Measurements from ENCODE around the gene HELLS. TPM values are rescaled to one million over a fixed set of nuclear protein-coding genes. Genes with fewer than 3 reads are reported as not detected.
"Not testable (repeated sequence)": the region's sequence is repeated elsewhere in the genome, so short reads cannot be mapped to it uniquely, and the experiment has no call there.

The HELLS gene
- total RNA-seq, 1 donor from 2014 or later = 224 TPM

- no peaks in the 10 kb centered on the region for H3K4me1 Mint-ChIP-seq (ENCODE audit: low read depth)
- no peak for DNase-seq (ENCODE audit: low spot score)
- H3K27me3 Mint-ChIP-seq (ENCODE audit: insufficient read depth) = no peaks in the 10 kb centered on the region
- no peaks in the 10 kb centered on the region for H3K36me3 Mint-ChIP-seq (ENCODE audit: low read depth)
- H3K9me3 Mint-ChIP-seq = no peaks in the 10 kb centered on the region
- H3K4me3 Mint-ChIP-seq = no peak overlapping the region
- intact Hi-C loops (cut with micrococcal nuclease) = no loop called here
- H3K27ac Mint-ChIP-seq = no peak overlapping the region
These were observed 77.1 kb downstream of the HELLS start for GRCh38 chr10:94622666-94623205.

- intact Hi-C loops (cut with micrococcal nuclease) = no loop called here
- Mint-ChIP-seq H3K9me3 (no peaks in the 10 kb centered on the region), H3K4me3 (no peak overlapping the region), H3K36me3 (ENCODE audit: low read depth) (no peaks in the 10 kb centered on the region), H3K27ac (no peak overlapping the region), H3K4me1 (ENCODE audit: low read depth) (no peaks in the 10 kb centered on the region), H3K27me3 (ENCODE audit: insufficient read depth) (no peaks in the 10 kb centered on the region)
- no peak for DNase-seq (ENCODE audit: low spot score)
These were observed 78.0 kb downstream of the HELLS start for GRCh38 chr10:94623572-94623971.

- intact Hi-C loops (cut with micrococcal nuclease) = no loop called here
- no peaks in the 10 kb centered on the region for H3K36me3 Mint-ChIP-seq (ENCODE audit: low read depth)
- DNase-seq (ENCODE audit: low spot score) = no peak
- H3K27ac Mint-ChIP-seq = no peak overlapping the region
- H3K9me3 Mint-ChIP-seq = no peaks in the 10 kb centered on the region
- no peaks in the 10 kb centered on the region for H3K27me3 Mint-ChIP-seq (ENCODE audit: insufficient read depth)
- H3K4me3 Mint-ChIP-seq = no peak overlapping the region
- no peaks in the 10 kb centered on the region for H3K4me1 Mint-ChIP-seq (ENCODE audit: low read depth)
These were observed 80.9 kb downstream of the HELLS start for GRCh38 chr10:94626476-94626875.

GRCh38 chr10:94627511-94627910, 81.9 kb downstream of the HELLS start:
- no peak overlapping the region for H3K27ac Mint-ChIP-seq
- no peaks in the 10 kb centered on the region for H3K36me3 Mint-ChIP-seq (ENCODE audit: low read depth)
- H3K9me3 Mint-ChIP-seq = no peaks in the 10 kb centered on the region
- no peaks in the 10 kb centered on the region for H3K27me3 Mint-ChIP-seq (ENCODE audit: insufficient read depth)
- DNase-seq (ENCODE audit: low spot score) = no peak
- H3K4me3 Mint-ChIP-seq = no peak overlapping the region
- intact Hi-C loops (cut with micrococcal nuclease) = no loop called here
- no peaks in the 10 kb centered on the region for H3K4me1 Mint-ChIP-seq (ENCODE audit: low read depth)

GRCh38 chr10:94630017-94630688, 84.6 kb downstream of the HELLS start:
- H3K27me3 Mint-ChIP-seq (ENCODE audit: insufficient read depth) = no peaks in the 10 kb centered on the region
- peaks cover 3% of the 10 kb centered on the region for H3K9me3 Mint-ChIP-seq
- H3K4me1 Mint-ChIP-seq (ENCODE audit: low read depth) = no peaks in the 10 kb centered on the region
- H3K36me3 Mint-ChIP-seq (ENCODE audit: low read depth) = no peaks in the 10 kb centered on the region
- intact Hi-C loops (cut with micrococcal nuclease) = loop anchor here (1.0 kb wide), 2 partner anchors 613 to 733 kb away; no protein-coding TSS in a partner anchor
- no peak overlapping the region for H3K4me3 Mint-ChIP-seq
- no peak overlapping the region for H3K27ac Mint-ChIP-seq
- DNase-seq (ENCODE audit: low spot score) = no peak

DNA sequence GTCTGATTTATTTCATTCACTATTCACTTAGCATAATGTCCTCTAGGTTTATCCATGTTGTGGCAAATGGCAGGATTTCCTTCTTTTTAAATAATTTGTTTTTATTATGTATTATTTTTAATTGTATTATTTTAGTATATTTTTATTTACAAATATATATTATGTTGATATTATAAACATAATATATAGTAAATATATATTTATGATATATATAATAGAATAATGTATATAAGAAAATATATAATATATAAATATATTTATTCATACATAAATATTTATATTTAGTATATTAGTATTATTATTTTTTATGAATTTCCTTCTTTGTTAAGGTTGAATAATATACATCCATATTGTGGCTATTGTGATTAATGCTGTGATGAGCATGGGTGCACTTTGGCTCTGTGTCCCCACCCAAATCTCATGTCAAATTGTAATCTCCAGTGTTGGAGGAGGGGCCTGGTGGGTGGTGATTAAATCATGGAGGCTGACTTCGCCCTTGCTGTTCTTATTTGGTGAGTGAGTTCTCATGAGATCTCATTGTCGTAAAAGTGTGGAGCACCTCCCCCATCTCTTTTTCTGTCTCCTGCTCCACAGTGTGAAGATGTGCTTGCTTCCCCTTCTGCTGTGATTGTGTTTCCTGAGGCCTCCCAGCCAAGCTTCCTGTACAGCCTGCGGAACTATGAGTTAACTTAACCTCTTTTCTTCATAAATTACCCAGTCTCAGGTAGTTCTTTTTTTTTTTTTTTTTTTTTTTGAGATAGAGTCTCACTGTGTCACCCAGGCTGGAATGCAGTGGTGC, 85.7 kb downstream of the HELLS start:
- H3K27me3 Mint-ChIP-seq (ENCODE audit: insufficient read depth) = no peaks in the 10 kb centered on the region
- H3K4me3 Mint-ChIP-seq = no peak overlapping the region
- intact Hi-C loops (cut with micrococcal nuclease) = no loop called here
- no peak for DNase-seq (ENCODE audit: low spot score)
- H3K9me3 Mint-ChIP-seq = peaks cover 9% of the 10 kb centered on the region
- H3K27ac Mint-ChIP-seq = no peak overlapping the region
- H3K36me3 Mint-ChIP-seq (ENCODE audit: low read depth) = no peaks in the 10 kb centered on the region
- no peaks in the 10 kb centered on the region for H3K4me1 Mint-ChIP-seq (ENCODE audit: low read depth)

DNA sequence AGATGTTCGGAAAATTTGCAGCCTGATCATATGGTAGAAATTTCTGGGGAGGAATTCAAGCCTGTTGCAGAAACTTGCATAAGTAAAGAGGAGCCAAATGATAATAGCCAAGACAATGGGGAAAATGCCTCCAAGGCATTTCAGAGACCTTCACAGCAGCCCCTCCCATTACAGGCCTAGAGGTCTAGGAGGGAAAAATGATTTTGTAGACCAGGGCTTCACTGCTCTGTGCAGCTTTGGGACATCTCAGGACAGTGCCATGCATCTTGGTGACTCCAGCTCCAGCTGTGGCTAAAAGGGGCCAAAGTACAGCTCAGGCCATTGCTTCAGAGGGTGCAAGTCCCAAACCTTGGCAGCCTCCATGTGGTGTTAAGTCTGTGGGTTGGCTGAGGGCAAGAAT, 87.4 kb downstream of the HELLS start:
- intact Hi-C loops (cut with micrococcal nuclease) = no loop called here
- Mint-ChIP-seq H3K9me3 (peaks cover 21% of the 10 kb centered on the region), H3K27ac (no peak overlapping the region)

GRCh38 chr10:94638097-94638496, 92.5 kb downstream of the HELLS start:
- not testable (repeated sequence) for H3K4me3 Mint-ChIP-seq

More for the DNA sequence above, 87.4 kb downstream of the HELLS start:
- Mint-ChIP-seq H3K4me3 (no peak overlapping the region), H3K4me1 (ENCODE audit: low read depth) (no peaks in the 10 kb centered on the region), H3K36me3 (ENCODE audit: low read depth) (no peaks in the 10 kb centered on the region), H3K27me3 (ENCODE audit: insufficient read depth) (no peaks in the 10 kb centered on the region)
- no peak for DNase-seq (ENCODE audit: low spot score)

DNA sequence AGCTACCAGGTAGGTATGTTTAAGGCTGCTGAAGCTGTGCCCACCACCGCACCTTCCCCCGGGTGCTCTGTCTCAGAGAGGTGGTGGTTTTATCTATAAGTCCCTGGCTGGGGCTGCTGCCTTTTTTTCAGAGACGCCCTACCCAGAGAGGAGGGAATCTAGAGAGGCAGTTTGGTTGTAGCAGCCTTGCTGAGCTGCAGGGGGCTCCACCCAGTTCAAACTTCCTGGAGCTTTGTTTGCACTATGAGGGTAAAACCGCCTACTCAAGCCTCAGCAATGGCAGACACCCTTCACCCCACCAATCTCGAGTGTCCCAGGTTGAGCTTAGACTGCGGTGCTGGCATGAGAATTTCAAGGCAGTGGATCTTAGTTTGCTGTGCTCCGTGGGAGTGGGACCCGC, 94.3 kb downstream of the HELLS start:
- Mint-ChIP-seq H3K27ac (no peak overlapping the region), H3K36me3 (ENCODE audit: low read depth) (peaks cover 2% of the 10 kb centered on the region), H3K9me3 (peaks cover 32% of the 10 kb centered on the region), H3K27me3 (ENCODE audit: insufficient read depth) (no peaks in the 10 kb centered on the region), H3K4me3 (no peak overlapping the region), H3K4me1 (ENCODE audit: low read depth) (no peaks in the 10 kb centered on the region)
- DNase-seq (ENCODE audit: low spot score) = no peak
- intact Hi-C loops (cut with micrococcal nuclease) = no loop called here

More at GRCh38 chr10:94638097-94638496, 92.5 kb downstream of the HELLS start:
- DNase-seq (ENCODE audit: low spot score); H3K36me3 Mint-ChIP-seq (ENCODE audit: low read depth); H3K27ac Mint-ChIP-seq; H3K27me3 Mint-ChIP-seq (ENCODE audit: insufficient read depth); H3K4me1 Mint-ChIP-seq (ENCODE audit: low read depth); intact Hi-C loops (cut with micrococcal nuclease): not testable (repeated sequence)
- peaks cover 33% of the 10 kb centered on the region for H3K9me3 Mint-ChIP-seq

DNA sequence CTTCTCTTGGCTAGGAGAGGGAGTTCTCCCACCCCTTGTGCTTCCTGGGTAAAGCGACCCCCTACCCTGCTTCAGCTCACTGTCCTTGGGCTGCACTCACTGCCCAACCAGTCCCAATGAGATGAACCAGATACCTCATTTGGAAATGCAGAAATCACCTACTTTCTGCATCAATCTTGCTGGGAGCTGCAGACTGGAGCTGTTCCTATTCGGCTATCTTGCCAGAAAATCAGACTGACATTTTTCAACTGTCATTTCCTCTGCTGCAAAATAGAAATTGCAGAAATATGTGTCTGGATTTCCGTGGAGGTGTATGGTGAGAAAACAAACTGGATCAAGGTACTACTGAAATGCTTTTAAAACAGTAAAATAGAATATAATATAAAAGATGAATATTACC, 95.0 kb downstream of the HELLS start:
- intact Hi-C loops (cut with micrococcal nuclease) = no loop called here
- H3K4me3 Mint-ChIP-seq = no peak overlapping the region
- no peaks in the 10 kb centered on the region for H3K27me3 Mint-ChIP-seq (ENCODE audit: insufficient read depth)
- peaks cover 28% of the 10 kb centered on the region for H3K9me3 Mint-ChIP-seq
- no peaks in the 10 kb centered on the region for H3K4me1 Mint-ChIP-seq (ENCODE audit: low read depth)
- no peak for DNase-seq (ENCODE audit: low spot score)
- peaks cover 2% of the 10 kb centered on the region for H3K36me3 Mint-ChIP-seq (ENCODE audit: low read depth)
- H3K27ac Mint-ChIP-seq = no peak overlapping the region

- Mint-ChIP-seq H3K27ac (no peak overlapping the region), H3K4me1 (ENCODE audit: low read depth) (no peaks in the 10 kb centered on the region), H3K27me3 (ENCODE audit: insufficient read depth) (no peaks in the 10 kb centered on the region), H3K9me3 (peaks cover 22% of the 10 kb centered on the region), H3K36me3 (ENCODE audit: low read depth) (peaks cover 2% of the 10 kb centered on the region), H3K4me3 (no peak overlapping the region)
- DNase-seq (ENCODE audit: low spot score) = no peak
- intact Hi-C loops (cut with micrococcal nuclease) = no loop called here
These were observed 95.9 kb downstream of the HELLS start for GRCh38 chr10:94641480-94641879.

DNA sequence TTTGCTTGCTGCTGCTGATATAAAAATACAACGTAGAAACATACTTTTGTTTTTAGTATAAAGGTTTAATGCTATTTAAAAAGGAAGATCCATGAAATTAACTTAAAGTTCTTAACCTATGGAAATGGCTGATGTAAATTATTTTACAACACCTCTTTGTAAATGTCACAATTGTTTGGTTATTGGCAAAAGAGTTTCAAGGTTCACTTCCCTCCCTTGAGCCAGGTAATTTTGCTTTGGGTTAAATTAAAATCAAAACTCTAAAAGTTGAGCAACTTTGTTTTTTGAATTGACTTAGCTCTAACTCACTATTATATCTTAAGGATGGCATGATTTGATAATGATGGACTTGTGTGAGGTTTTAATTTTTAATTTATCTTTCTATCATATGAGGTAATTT, 98.8 kb downstream of the HELLS start:
- intact Hi-C loops (cut with micrococcal nuclease) = no loop called here
- H3K36me3 Mint-ChIP-seq (ENCODE audit: low read depth) = no peaks in the 10 kb centered on the region
- no peak overlapping the region for H3K27ac Mint-ChIP-seq
- DNase-seq (ENCODE audit: low spot score) = no peak
- no peak overlapping the region for H3K4me3 Mint-ChIP-seq
- H3K27me3 Mint-ChIP-seq (ENCODE audit: insufficient read depth) = no peaks in the 10 kb centered on the region
- no peaks in the 10 kb centered on the region for H3K4me1 Mint-ChIP-seq (ENCODE audit: low read depth)
- peaks cover 2% of the 10 kb centered on the region for H3K9me3 Mint-ChIP-seq

GRCh38 chr10:94645285-94645684, 99.7 kb downstream of the HELLS start:
- H3K36me3 Mint-ChIP-seq (ENCODE audit: low read depth) = no peaks in the 10 kb centered on the region
- intact Hi-C loops (cut with micrococcal nuclease) = no loop called here
- no peaks in the 10 kb centered on the region for H3K9me3 Mint-ChIP-seq
- no peaks in the 10 kb centered on the region for H3K27me3 Mint-ChIP-seq (ENCODE audit: insufficient read depth)
- DNase-seq (ENCODE audit: low spot score) = no peak
- H3K27ac Mint-ChIP-seq = no peak overlapping the region
- H3K4me3 Mint-ChIP-seq = no peak overlapping the region
- H3K4me1 Mint-ChIP-seq (ENCODE audit: low read depth) = no peaks in the 10 kb centered on the region
